Mesothelial cell of epicardium (in vitro differentiated cells): Measurements from ENCODE around the gene NPAP1. TPM values are rescaled to one million over a fixed set of nuclear protein-coding genes. Genes with fewer than 3 reads are reported as not detected.
"Not testable (repeated sequence)": the region's sequence is repeated elsewhere in the genome, so short reads cannot be mapped to it uniquely, and the experiment has no call there.

Experiments used
- DNase-seq, 2 experiments: peaks; one replicate each; pipeline ENCODE4 v3.0.0; 2021; ENCODE audit warnings: low spot score in 2 of 2; ENCODE audit not compliant: unreplicated experiment in 2 of 2
- H3K27ac Mint-ChIP-seq: 2 replicates; pipeline ENCODE4 v1.8.0; 2021; ENCODE audit warnings: mixed read lengths
- H3K27me3 Mint-ChIP-seq: 2 replicates; pipeline ENCODE4 v1.8.0; 2021; ENCODE audit warnings: low read depth, mixed read lengths
- H3K36me3 Mint-ChIP-seq: 2 replicates; pipeline ENCODE4 v1.8.0; 2021; ENCODE audit warnings: mixed read lengths
- H3K4me1 Mint-ChIP-seq: 2 replicates; pipeline ENCODE4 v1.8.0; 2021; ENCODE audit warnings: mixed read lengths
- H3K4me3 Mint-ChIP-seq: 2 replicates; pipeline ENCODE4 v1.8.0; 2021; ENCODE audit warnings: mild to moderate bottlenecking, moderate library complexity, mixed read lengths
- H3K9me3 Mint-ChIP-seq: 2 replicates; pipeline ENCODE4 v1.8.0; 2021; ENCODE audit warnings: mixed read lengths
- total RNA-seq: library from RNA; stranded (reverse); gene quantifications from 3 replicates; pipeline ENCODE4 v1.2.1, GENCODE V29; 2021
- TF ChIP-seq, protein P1 (sequence below): fragments of 200-600 bp; sonication (generic); IDR thresholded peaks from one replicate; pipeline ENCODE4 v1.5.0; 2021; ENCODE audit warnings: antibody characterized with exemption; ENCODE audit not compliant: unreplicated experiment

Gene NPAP1, protein sequence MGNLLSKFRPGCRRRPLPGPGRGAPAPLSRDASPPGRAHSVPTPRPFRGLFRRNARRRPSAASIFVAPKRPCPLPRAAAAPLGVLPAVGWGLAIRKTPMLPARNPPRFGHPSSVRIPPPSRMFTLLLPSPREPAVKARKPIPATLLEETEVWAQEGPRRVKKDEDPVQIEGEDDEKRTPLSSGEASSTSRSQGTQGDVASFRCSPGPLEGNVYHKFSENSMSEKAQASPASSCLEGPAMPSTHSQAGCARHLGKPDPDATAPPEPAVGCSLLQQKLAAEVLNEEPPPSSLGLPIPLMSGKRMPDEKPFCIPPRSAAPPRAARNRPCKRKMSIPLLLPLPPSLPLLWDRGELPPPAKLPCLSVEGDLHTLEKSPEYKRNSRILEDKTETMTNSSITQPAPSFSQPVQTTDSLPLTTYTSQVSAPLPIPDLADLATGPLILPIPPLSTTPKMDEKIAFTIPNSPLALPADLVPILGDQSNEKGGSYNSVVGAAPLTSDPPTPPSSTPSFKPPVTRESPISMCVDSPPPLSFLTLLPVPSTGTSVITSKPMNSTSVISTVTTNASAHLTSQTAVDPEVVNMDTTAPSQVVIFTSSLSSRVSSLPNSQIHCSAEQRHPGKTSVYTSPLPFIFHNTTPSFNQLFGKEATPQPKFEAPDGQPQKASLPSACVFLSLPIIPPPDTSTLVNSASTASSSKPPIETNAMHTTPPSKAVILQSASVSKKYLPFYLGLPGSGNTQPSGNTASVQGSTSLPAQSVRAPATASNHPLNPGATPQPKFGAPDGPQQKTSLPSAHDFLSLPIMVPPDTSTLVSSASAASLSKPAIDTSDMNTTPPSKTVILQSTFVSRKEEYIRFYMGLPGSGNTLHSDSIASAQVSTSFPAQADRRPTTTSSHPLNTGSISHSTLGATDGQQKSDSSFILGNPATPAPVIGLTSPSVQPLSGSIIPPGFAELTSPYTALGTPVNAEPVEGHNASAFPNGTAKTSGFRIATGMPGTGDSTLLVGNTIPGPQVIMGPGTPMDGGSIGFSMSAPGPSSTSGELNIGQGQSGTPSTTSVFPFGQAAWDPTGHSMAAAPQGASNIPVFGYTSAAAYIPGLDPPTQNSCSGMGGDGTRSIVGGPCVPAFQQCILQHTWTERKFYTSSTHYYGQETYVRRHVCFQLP
- total RNA-seq = 0.47 to 0.60 TPM (median 0.51 TPM) in 3 replicates

DNA sequence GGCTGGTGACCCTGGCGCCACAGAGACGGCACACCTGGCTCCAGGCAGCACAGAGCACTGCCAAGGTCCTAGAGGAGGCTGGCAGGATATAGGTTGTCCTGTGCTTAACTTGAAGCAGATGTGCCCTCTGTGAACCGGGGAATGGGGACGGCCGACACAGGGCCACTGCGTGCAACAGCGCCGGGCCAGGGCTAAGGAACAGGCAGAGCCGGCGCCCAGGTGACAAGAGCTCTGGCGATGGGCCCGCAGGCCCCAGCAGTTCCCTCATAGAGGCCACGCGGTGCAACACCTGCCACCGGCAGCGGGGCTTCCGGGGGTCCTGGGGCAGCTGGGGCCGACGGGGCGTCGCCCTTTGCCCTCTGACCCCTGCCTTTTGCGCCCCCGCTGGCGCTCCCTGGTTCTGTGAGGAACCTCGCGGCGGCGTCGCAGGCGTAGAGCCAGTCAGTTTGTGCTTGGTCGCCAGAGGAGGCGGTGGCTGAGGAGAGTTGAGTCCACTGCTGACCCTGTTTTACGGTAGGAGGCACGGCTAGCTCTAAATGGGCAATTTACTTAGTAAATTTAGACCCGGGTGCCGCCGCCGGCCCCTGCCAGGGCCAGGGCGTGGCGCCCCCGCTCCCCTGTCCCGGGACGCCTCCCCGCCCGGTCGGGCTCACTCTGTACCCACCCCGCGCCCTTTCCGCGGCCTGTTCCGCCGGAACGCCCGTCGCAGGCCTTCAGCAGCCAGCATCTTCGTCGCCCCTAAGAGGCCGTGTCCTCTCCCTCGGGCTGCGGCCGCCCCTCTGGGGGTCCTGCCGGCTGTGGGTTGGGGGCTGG is at the start of gene NPAP1:
NPAP1 (plus strand) TSS at position 444 of the 813 bp plus-strand sequence; CDS start at position 537, 93 bp downstream.
- no peak for DNase-seq
- no peak within 1 kb of the TSS for H3K4me3 Mint-ChIP-seq
- H3K9me3 Mint-ChIP-seq = peaks cover 27% of the 10 kb centered on the region
- no peaks in the 10 kb centered on the region for H3K4me1 Mint-ChIP-seq
- peaks cover 2% of the 10 kb centered on the region for H3K36me3 Mint-ChIP-seq
- H3K27ac Mint-ChIP-seq = no peak within 1 kb of the TSS
- H3K27me3 Mint-ChIP-seq = no peaks in the 10 kb centered on the region
- TF ChIP-seq, protein P1, sequence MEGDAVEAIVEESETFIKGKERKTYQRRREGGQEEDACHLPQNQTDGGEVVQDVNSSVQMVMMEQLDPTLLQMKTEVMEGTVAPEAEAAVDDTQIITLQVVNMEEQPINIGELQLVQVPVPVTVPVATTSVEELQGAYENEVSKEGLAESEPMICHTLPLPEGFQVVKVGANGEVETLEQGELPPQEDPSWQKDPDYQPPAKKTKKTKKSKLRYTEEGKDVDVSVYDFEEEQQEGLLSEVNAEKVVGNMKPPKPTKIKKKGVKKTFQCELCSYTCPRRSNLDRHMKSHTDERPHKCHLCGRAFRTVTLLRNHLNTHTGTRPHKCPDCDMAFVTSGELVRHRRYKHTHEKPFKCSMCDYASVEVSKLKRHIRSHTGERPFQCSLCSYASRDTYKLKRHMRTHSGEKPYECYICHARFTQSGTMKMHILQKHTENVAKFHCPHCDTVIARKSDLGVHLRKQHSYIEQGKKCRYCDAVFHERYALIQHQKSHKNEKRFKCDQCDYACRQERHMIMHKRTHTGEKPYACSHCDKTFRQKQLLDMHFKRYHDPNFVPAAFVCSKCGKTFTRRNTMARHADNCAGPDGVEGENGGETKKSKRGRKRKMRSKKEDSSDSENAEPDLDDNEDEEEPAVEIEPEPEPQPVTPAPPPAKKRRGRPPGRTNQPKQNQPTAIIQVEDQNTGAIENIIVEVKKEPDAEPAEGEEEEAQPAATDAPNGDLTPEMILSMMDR = no peak

DNA sequence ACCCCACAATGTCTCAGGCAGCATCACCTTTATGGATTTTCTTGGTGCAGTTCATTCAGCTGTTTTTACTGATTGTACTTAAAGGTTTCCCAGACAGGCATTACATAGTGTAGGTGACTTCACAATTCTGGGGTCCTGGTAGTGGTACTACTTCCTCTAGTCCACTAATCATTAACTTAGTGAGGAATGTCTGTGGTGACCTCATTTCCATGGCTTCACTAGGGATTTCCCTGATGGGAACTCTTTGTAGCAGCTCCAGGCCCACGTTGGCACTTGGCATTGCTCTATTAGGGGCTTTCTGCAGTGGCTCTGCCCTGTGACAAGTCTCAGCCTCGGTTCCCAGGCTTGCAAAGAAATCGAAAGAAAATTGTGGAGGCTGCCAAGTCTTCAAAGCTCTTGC is 48.1 kb upstream of the NPAP1 start:
- no peaks in the 10 kb centered on the region for H3K27me3 Mint-ChIP-seq
- no peak for DNase-seq
- peaks cover 46% of the 10 kb centered on the region for H3K9me3 Mint-ChIP-seq
- TF ChIP-seq, protein P1 = no peak
- no peak overlapping the region for H3K4me3 Mint-ChIP-seq
- no peaks in the 10 kb centered on the region for H3K36me3 Mint-ChIP-seq
- H3K27ac Mint-ChIP-seq = no peak overlapping the region
- no peaks in the 10 kb centered on the region for H3K4me1 Mint-ChIP-seq

DNA sequence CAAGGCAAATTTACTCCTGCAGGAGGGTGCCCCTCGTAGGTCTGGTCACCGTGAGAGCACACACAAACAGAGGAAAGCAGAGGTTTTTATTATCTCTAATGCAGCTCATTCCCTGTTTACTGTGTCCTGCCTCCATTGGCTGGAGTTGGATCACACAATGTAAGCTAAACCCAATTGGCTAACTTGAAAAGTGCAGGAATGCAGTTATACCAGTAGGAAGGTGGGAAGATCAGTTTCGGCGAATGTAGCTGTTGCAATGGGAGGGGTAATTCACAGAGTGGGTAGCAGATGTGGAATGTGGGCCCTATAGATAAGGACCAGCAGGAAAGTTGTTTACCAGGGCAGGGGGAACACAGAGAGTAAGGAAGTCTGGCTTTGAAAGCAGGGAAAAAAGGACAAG is 42.5 kb upstream of the NPAP1 start:
- H3K4me3 Mint-ChIP-seq = no peak overlapping the region
- no peaks in the 10 kb centered on the region for H3K4me1 Mint-ChIP-seq
- DNase-seq = no peak
- H3K27ac Mint-ChIP-seq = no peak overlapping the region
- no peaks in the 10 kb centered on the region for H3K27me3 Mint-ChIP-seq
- peaks cover 56% of the 10 kb centered on the region for H3K9me3 Mint-ChIP-seq
- TF ChIP-seq, protein P1 = no peak
- H3K36me3 Mint-ChIP-seq = no peaks in the 10 kb centered on the region

DNA sequence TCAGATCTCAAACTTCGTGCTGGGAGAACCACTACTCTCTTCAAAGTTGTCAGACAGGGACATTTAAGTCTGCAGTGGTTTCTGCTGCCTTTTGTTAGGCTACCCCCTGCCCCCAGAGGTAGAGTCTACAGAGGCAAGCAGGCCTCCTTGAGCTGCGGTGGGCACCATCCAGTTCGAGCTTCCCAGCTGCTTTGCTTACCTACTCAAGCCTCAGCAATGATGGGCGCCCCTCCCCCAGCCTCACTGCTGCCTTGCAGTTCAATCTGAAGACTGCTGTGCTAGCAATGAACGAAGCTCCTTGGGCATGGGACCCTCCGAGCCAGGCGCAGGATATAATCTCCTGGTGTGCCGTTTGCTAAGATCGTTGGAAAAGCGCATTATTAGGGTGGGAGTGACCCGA is 36.2 kb upstream of the NPAP1 start:
- not testable (repeated sequence) for H3K4me1 Mint-ChIP-seq, H3K27me3 Mint-ChIP-seq, DNase-seq, H3K27ac Mint-ChIP-seq, H3K4me3 Mint-ChIP-seq, H3K36me3 Mint-ChIP-seq
- H3K9me3 Mint-ChIP-seq = peaks cover 56% of the 10 kb centered on the region

DNA sequence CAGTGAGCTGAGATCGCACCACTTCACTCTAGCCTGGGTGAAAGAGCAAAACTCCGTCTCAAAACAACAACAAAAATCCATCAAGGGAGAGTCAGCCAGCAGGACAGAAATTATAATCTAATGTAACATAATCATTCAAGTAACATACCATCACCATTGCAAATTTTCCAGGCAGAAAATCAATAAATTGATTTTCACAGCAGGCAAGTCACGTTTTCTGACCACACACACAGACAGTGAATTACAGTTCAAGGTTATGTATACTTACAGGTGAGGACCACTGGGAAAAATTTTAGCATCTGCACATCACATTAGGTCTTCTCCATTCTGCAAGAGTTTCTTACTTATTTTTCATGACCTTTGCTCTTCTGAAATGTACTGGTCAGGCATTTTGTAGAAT is 29.9 kb upstream of the NPAP1 start:
- Mint-ChIP-seq H3K36me3 (peaks cover 3% of the 10 kb centered on the region), H3K27me3 (no peaks in the 10 kb centered on the region), H3K9me3 (peaks cover 43% of the 10 kb centered on the region), H3K4me1 (no peaks in the 10 kb centered on the region), H3K4me3 (no peak overlapping the region), H3K27ac (no peak overlapping the region)
- DNase-seq = no peak
- TF ChIP-seq, protein P1 = no peak
